GM12874 (cell line): ENCODE results near the gene GABRB1.

Experiments
- TF ChIP-seq, protein P1 (sequence below): IDR thresholded peaks from 2 replicates; pipeline ENCODE4 v1.5.1; 2011; ENCODE audit warnings: low read depth, mild to moderate bottlenecking, control low read depth, low read length, moderate library complexity; ENCODE audit not compliant: insufficient read depth

Gene GABRB1

DNA sequence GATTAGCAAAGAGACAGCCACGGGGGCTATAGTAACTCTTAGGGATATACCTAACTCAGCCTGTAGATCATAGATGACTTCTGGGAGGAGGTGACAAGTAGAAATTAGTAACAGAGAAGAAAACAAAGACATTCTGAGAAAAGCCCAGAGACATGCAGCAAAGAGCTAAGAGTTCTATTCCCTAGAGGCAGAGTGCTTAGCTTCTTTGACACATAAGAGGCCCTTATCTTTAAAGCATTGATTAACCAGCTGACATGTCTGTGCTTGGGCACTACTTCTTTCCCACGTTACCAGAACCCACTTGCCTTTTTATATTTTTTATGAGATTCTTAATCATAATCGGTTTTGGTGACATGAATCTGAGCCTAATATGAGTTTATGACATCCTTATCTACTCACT, 179.5 kb downstream of the GABRB1 start:
- TF ChIP-seq, protein P1, sequence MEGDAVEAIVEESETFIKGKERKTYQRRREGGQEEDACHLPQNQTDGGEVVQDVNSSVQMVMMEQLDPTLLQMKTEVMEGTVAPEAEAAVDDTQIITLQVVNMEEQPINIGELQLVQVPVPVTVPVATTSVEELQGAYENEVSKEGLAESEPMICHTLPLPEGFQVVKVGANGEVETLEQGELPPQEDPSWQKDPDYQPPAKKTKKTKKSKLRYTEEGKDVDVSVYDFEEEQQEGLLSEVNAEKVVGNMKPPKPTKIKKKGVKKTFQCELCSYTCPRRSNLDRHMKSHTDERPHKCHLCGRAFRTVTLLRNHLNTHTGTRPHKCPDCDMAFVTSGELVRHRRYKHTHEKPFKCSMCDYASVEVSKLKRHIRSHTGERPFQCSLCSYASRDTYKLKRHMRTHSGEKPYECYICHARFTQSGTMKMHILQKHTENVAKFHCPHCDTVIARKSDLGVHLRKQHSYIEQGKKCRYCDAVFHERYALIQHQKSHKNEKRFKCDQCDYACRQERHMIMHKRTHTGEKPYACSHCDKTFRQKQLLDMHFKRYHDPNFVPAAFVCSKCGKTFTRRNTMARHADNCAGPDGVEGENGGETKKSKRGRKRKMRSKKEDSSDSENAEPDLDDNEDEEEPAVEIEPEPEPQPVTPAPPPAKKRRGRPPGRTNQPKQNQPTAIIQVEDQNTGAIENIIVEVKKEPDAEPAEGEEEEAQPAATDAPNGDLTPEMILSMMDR, result no peak

DNA sequence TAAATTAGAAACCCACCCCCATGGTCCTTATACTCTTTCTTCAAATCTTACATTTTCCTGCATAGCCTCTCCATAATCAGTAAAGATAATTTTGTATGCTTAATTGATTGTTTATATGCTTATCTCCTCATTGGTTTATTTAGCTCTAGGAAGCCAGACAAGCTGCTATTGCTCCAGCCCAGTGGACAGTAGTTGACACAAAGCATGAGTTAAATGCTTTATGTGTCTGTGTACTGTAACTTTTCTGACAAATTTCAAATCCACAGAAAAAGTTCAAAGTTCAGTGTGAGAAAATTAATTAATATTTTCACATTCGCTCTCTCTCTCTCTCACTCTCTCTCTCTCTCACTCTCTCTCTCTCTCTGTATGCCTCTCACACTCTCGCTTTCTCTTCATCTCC, 181.7 kb downstream of the GABRB1 start:
- TF ChIP-seq, protein P1, result no peak

DNA sequence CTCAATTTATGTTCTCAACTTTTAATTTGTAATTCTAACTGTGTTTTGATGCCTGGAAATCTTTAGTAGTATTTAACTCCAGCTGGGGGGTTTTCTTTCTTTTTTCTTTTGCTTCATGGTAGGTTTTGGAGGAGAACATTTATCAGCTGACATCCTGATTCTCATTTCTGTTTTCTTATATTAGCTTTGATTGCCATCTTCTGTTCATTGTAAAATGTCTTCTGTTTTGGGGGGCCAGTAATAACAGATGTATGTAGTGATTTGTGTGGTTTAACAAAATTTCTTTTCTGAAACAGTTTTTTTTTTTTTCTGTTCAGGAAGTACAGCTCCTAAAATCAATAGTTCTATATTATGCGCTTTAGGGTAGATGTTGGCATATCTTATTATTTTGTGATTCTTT, 182.2 kb downstream of the GABRB1 start:
- TF ChIP-seq, protein P1, result no peak

DNA sequence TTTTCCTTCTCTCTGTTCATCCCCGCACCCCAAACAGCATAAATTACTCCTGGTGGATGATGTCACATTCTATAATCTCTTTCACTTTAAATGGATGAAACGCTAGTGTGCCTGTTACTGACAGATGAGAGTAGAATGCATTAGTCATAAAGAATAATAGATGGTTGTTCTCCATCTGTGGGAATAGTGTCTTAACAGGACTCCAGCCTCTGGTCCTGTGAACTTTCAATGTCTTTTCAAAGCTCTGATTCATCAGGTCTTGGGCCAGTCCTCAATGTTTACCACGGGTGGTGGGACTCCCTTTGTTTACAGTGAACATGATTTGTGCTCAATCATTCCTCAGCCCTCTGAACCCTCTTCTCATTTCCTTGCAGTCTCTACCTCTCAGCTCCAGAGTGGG, 182.6 kb downstream of the GABRB1 start:
- TF ChIP-seq, protein P1, result no peak

DNA sequence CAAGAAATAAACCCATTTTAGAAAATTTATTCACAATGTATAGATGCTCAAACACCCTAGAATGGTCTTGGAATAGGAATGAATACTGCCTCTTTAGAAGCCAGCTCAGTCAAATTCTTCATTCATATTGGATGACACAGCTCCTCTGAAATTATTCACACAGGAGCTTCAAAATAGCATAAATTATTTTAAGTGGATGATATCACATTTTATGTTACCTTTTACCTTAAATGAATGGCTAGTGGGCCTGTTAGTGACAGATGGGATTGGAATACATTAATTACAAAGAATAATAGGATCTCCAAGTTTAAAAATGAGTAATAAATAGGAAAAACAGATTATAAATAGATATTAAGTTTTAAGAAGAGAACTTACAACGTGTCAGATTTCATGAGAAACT, 184.4 kb downstream of the GABRB1 start:
- TF ChIP-seq, protein P1, result no peak

DNA sequence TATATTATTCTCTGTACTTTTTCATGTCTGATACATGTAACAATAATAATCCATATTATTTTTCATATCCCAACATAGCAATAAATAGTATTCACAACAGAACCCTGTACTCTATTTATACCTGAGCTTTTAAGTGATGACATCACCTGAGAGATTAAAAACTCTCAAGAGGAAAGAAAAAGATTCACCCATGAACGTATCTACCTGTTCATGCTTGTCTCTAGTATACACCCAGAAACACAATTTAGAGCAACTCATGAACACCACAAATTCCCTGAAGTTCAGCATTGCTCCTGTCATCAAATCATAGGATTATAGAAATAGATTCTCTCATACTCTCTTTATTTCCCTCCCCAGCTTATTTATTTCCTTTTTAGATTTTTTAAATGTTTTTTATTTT, 185.9 kb downstream of the GABRB1 start:
- TF ChIP-seq, protein P1, result no peak

DNA sequence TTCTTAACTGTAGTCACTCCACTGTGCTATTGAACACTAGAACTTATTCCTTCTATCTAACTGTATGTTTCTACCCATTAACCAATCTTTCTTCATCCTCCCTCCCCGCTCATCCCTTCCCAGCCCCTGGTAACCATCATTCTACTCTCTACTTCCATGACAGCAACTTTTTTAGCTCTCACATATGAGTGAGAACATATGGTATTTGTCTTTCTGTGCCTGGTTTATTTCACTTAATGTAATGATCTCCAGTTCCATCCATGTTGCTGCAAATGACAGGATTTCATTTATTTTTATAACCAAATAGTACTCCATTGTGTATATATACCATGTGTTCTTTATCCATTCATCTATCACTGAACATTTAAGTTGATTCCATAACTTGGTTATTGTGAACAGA, 186.5 kb downstream of the GABRB1 start:
- TF ChIP-seq, protein P1, result no peak

DNA sequence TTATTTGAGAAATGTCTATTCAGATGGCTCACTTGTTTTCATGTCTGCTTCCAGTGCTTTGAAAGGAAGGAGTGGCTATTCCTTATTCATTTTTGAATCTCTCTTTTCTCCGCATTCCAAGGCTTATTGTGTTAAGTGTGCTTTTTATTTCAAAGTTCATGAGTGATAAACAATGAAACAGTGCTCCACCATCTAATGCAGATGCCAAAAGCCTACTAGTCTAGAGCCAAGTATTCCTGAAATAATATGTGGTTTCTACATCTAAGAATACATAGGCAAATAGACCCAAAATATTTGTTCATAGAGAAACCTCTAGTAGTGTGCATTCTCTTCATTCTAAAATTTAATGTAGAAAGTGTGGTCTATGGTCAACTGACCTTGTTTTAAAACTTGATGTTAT, 187.3 kb downstream of the GABRB1 start:
- TF ChIP-seq, protein P1, result no peak
